Globus pallidus (tissue), 1 donor: ENCODE results near the gene PRPF8.
A peak's percentile ranks its signal among the peaks of the same experiment; 100 is the strongest.
"Not testable (repeated sequence)": the region's sequence is repeated elsewhere in the genome, so short reads cannot be mapped to it uniquely, and the experiment has no call there.

Source experiments
- DNase-seq: peaks from one replicate; pipeline ENCODE4 v3.0.0-alpha.2; 2015; ENCODE audit warnings: low spot score

Gene PRPF8

DNA sequence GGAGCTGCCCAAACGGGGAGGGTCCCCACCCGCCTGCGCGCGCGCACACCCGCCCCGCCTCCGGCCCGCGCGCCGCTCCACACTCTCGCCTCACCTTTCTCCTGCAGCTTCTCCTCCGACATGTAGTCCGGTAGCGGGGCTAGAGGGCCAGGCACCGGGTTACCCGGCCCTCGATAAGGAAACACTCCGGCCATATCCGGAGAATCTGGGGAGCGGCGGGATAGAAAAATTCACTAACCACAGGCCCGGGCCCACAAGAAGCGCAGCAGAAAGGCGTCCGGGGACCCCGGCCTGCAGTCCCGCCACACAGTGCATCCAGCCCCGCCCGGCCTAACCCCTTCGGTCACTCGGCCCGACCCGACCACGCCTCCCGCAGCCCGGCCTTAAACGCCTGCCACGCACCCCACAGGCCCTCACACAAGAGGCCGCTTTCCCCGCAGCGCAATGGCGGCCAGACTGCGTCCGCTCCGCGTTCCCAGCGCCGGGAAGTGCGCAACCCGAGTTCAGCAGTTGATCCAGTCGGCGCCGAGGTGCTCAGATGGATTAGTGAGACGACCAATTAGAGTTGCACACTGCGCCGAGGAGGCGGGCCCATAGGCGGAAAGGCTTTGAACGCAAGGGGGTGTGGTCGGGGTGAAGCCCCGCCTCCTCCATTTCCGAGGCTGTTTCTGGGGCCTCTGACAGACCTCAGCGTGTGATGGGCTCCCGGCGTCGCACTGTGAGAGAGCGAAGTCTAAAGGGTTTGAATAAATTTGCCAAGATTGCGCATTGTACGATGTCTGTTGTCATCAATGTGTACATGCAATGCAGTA, at the start of gene PRPF8:
TSS of gene PRPF8 (minus strand) at position 490 of the 812 bp plus-strand sequence. CDS start at position 194, 296 bp downstream.
- peak; percentile 97 for DNase-seq

DNA sequence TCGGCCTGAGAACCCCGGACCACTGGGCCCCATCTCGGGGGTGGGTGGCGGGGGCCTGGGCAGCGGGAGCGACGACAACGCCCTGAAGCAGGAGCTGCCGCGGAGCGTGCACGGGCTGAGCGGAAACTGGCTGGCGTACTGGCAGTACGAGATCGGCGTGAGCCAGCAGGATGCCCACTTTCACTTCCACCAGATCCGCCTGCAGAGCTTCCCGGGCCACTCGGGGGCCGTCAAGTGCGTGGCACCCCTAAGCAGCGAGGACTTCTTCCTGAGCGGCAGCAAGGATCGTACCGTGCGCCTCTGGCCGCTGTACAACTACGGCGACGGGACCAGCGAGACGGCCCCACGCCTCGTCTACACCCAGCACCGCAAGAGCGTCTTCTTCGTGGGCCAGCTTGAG, 49.1 kb upstream of the PRPF8 start:
- no peak for DNase-seq

DNA sequence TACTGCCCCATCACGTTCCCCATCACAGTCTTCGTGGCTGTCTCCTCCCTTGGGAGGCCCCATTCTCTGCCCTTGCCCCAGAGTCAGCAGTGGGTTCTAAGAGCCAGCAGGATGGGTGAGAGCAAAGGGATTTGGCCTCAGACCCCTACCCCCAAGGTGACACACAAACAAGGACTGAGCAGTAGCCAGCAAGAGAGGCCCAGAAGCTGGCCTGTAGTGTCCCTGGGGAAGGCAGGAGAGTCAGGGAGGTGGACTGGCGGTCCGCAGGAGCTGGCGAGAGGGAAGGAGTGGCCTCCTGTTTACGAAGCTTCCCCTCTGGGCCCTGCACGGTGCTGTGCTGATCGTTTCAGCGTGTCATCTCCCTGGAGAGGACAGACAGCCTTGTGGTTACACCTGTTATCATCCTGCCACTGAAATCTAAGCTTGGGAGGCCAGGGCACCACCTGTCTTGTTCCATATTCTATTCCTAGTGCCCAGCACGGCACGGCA, 48.2 kb upstream of the PRPF8 start:
- DNase-seq: no peak

DNA sequence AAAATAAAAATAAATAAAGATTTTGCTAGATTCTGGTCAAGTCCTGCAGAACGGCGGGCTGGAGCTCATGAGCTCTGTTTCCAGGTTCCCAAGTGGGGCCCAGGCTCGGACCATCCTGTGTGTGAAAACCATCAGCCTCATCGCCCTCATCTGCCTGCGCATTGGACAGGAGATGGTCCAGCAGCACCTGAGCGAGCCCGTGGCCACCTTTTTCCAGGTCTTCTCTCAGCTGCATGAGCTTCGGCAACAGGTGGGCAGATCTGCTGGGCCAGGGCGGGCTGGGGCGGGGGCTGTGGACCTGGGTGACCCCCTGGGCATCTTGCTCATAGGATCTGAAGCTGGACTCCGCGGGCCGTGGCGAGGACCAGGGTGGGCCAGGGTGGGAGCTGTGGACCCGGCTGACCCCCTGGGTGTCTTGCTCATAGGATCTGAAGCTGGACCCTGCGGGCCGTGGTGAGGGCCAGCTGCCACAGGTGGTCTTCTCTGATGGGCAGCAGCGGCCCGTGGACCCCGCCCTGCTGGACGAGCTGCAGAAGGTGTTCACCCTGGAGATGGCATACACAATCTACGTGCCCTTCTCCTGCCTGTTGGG, 47.7 kb upstream of the PRPF8 start:
- no peak for DNase-seq

DNA sequence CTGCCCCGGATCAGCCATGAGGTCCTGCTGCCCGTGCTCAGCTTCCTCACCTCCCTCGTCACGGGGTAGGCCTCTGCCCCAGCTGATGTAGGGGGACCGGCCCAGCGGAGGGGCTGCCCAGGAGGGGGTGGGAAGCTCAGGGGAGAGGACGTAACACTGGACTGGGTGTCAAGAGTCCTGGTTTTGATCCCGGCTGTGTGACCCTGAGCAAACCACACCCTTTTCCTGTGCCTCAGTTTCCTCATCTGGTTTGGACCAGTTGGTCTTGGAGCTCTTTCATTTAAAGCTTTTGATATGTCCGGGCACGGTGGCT, 46.5 kb upstream of the PRPF8 start:
- DNase-seq: no peak

DNA sequence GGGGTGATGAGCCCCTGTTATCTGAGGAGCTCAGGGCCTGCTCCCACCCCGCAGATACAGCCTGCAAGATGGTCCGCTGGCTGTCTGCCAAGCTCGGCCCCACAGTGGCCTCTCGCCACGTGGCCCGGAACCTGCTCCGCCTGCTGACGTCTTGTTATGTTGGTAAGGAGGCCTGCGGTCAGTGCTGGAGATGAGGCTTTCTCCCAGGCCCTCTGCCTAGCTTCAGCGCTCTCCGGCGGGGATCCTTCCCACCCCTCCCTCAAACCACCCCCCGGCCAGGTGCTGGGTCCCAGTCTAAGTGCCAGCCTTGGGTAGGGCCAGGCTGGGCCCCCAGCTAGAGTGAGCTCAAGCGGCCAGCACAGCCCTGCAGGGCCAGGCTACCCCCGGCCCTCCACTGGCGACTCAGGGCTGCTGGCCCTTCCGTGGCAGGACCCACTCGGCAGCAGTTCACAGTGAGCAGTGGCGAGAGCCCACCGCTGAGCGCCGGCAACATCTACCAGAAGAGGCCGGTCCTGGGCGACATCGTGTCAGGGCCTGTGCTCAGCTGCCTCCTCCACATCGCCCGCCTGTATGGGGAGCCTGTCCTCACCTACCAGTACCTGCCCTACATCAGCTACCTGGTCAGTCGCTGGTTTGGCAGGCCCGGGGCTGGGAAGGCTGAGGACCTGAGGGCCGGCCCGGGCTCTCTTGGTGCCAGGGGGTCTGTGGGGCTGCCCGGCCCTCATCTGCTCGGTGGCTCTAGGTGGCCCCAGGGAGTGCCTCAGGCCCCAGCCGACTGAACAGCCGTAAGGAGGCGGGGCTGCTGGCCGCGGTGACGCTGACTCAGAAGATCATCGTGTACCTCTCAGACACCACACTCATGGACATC, 45.9 kb upstream of the PRPF8 start:
- DNase-seq: no peak

DNA sequence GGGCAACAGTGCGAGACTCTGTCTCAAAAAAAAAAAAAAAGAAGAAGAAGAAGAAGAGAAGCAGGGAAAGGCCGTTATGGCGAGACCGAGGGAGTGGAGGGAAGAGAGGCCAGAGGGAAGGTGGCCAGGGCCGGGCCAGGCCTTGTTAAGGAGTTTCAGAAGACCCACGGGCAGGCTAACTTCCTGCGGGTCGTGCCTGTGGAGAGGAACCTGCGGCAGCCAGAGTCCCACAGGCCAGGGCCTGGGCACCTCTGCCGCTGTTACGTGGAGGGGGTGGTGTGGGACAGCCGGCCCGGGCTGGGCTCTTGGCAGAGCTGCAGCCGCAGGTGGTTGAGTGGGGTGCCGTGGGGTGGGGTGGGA, 45.3 kb upstream of the PRPF8 start:
- DNase-seq: no peak

DNA sequence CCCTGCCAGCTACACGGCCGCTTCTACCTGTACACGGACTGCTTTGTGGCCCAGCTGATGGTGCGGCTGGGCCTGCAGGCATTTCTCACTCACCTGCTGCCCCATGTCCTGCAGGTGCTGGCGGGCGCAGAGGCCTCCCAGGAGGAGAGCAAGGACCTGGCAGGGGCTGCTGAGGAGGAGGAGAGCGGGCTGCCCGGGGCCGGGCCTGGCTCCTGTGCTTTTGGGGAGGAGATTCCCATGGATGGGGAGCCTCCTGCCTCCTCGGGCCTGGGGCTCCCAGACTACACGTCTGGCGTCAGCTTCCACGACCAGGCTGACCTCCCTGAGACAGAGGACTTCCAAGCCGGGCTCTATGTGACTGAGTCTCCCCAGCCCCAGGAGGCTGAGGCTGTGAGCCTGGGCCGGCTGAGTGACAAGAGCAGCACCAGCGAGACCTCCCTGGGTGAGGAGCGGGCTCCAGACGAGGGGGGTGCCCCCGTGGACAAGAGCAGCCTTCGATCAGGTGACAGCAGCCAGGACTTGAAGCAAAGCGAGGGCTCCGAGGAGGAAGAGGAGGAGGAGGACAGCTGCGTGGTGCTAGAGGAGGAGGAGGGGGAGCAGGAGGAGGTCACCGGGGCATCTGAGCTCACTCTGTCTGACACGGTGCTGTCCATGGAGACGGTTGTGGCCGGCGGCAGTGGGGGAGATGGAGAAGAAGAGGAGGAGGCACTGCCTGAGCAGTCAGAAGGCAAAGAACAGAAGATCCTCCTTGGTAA, 43.4 kb upstream of the PRPF8 start:
- no peak for DNase-seq

DNA sequence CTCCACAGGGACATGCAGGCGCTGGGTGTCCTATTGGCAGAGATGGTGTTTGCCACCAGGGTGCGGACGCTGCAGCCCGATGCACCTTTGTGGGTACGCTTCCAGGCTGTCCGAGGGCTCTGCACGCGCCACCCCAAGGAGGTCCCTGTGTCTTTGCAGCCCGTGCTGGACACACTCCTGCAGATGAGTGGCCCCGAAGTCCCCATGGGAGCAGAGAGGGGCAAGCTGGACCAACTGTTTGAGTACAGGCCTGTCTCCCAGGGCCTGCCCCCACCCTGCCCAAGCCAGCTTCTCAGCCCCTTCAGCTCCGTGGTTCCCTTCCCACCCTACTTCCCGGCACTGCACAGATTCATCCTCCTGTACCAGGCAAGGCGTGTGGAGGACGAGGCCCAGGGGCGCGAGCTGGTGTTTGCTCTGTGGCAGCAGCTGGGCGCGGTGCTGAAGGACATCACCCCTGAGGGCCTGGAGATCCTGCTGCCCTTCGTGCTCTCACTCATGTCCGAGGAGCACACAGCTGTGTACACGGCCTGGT, 42.7 kb upstream of the PRPF8 start:
- no peak for DNase-seq

DNA sequence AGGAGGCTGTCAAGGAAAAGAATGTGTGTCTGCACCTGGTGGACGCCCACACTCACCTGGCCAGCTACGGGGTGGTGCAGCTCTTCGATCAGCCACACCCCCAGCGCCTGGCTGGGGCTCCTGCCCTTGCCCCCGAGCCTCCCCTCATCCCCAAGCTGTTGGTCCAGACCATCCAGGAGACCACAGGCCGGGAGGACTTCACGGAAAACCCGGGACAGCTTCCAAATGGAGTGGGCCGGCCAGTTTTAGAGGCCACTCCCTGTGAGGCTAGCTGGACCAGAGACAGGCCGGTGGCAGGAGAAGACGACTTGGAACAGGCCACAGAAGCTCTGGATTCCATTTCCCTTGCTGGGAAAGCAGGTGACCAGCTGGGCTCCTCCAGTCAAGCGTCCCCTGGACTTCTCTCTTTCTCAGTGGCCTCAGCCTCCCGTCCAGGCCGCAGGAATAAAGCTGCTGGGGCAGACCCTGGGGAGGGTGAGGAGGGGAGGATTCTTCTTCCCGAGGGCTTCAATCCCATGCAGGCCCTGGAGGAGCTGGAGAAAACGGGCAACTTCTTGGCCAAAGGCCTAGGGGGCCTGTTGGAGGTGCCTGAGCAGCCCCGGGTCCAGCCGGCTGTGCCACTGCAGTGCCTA, 42.1 kb upstream of the PRPF8 start:
- no peak for DNase-seq

DNA sequence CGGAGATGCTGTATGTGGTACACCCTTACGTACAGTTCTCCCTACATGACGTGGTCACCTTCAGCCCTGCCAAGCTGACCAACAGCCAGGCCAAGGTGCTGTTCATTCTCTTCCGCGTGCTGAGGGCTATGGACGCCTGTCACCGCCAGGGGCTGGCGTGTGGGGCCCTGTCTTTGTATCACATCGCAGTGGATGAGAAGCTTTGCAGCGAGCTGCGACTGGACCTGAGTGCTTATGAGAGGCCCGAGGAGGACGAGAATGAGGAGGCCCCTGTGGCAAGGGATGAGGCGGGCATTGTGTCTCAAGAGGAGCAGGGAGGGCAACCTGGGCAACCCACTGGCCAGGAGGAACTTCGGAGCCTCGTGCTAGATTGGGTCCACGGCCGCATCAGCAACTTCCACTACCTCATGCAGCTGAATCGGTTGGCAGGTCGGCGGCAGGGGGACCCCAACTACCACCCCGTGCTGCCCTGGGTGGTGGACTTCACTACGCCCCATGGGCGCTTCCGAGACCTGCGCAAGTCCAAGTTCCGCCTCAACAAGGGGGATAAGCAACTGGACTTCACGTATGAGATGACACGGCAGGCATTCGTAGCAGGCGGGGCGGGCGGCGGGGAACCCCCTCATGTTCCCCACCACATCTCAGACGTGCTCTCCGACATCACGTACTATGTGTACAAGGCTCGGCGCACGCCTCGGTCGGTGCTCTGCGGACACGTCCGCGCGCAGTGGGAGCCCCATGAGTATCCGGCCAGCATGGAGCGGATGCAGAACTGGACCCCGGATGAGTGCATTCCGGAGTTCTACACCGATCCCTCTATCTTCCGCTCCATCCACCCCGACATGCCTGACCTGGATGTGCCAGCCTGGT, 41.2 kb upstream of the PRPF8 start:
- DNase-seq: no peak

DNA sequence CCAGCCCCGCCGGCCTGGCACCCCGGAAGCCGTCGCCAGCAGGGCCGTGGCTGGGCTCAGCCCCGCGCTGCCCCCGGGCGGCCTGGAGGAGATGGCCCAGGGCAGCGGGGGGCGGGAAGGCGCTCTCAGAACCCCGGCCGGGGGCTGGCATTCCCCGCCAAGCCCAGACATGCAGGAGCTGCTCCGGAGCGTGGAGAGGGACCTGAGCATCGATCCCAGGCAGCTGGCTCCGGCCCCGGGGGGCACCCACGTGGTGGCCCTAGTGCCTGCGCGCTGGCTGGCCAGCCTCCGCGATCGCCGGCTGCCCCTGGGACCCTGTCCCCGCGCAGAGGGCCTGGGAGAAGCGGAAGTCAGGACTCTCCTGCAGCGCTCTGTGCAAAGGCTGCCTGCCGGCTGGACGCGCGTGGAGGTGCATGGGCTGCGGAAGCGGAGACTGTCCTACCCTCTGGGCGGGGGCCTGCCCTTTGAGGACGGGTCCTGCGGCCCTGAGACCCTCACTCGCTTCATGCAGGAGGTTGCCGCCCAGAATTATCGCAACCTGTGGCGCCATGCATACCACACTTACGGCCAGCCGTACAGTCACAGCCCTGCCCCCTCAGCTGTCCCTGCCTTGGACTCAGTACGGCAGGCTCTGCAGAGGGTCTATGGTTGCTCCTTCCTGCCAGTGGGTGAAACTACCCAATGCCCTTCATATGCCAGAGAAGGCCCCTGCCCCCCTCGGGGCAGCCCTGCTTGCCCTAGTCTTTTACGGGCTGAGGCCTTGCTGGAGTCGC, 40.4 kb upstream of the PRPF8 start:
- DNase-seq: peak; percentile 35

DNA sequence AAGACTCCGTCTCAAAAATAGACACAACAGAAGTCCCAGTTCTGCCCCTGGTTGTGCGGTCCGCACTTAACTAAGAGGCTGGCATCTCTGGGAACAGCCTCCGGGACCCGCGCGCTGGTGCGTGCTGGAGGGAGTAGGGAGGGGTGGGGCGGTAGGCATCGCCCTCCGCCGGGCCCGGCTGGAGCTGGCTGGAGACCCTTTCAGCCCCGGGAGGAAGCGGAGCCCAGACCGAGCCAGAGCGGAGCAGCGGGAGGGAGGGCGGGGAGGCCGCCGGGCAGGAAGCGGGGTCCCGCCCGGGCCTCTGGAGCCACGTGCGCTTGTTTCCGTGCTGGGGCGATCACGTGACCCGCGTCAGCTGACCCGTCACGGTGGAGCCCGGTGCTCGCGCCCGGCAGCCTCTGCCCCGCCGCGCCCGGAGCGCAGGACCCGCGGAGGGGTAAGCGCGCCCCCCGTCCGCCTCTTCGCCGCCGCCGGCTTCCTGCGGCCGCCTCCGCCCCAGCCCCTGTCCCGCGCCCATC, 39.7 kb upstream of the PRPF8 start, which contains the start of gene WDR81:
TSS of gene WDR81 (plus strand) at position 354 of the 518 bp plus-strand sequence. CDS start 256 bp downstream, outside the sequence.
- DNase-seq: peak; percentile 82

DNA sequence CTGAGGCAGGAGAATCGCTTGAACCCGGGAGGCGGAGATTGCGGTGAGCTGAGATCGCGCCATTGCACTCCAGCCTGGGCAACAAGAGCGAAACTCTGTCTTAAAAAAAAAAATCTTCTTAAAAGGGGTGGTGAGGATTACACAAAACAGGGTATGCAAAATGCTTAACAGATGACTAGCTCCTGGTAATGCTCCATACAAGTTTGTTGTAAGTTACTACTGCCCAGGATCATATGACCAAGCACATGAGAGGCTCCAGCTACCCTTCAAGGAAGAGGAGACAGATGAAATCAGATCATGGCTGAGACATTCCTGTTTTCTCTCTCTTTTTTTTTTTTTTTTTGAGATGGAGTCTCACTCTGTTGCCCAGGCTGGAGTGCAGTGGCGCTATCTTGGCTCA, 37.4 kb upstream of the PRPF8 start:
- DNase-seq: not testable (repeated sequence)

DNA sequence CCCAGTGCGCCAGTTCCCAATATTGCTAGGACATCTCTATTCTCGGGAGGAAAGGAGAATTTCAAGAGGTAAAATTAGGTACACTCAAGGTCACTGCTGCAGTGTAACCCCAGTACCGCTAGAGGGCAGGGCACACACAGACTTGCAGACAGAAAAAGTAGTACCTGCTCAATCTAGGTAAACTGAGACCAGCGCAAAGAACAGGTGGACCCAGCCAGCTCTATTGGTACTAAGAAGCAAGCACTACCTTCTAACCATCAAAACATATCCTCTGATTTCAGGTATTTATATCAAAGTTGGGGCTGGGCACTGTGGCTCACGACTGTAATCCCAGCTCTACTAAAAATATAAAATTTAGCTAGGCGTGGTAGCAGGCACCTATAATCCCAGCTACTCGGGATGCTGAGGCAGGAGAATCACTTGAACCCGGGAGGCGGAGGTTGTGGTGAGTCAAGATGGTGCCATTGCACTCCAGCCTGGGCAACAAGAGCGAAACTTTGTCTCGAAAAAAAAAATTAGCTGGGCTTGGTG, 36.3 kb upstream of the PRPF8 start:
- DNase-seq: no peak

DNA sequence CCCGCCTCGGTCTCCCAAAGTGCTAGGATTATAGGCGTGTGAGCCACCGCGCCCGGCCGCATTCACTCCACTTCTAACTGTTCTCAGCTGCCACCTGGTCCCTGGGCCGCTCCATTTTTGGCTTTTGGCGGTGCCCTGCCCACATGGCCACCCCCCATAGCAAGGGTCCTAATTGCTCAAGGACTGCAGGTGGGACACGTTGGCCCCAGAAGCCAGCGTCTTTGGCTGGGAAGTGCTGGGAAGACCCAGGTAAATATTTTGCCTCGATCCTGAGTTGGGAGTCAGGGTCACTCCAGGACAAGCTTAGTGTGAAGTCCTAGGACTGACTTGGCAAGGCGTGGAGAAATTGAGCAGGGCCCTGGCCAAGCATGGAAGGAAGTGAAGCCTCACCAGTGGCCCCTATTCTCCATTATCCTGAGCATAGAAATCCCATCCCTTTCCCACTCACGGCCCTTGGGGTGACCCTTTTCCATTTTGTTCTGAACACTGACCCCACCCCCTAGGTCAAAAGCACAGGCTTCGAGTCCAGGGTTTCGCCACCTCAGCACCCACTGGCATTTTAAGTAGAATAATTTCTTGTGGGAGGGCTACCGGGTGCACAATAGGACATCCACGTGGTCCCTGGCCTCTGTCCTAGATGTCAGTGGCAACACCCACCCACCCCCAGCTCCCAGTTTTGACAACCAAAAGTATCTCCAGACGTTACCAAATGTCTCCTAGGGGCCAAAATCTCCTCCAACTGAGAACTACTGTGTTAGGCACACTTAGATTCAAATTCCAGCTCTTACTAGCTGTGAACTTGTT, 33.9 kb upstream of the PRPF8 start:
- DNase-seq: no peak

DNA sequence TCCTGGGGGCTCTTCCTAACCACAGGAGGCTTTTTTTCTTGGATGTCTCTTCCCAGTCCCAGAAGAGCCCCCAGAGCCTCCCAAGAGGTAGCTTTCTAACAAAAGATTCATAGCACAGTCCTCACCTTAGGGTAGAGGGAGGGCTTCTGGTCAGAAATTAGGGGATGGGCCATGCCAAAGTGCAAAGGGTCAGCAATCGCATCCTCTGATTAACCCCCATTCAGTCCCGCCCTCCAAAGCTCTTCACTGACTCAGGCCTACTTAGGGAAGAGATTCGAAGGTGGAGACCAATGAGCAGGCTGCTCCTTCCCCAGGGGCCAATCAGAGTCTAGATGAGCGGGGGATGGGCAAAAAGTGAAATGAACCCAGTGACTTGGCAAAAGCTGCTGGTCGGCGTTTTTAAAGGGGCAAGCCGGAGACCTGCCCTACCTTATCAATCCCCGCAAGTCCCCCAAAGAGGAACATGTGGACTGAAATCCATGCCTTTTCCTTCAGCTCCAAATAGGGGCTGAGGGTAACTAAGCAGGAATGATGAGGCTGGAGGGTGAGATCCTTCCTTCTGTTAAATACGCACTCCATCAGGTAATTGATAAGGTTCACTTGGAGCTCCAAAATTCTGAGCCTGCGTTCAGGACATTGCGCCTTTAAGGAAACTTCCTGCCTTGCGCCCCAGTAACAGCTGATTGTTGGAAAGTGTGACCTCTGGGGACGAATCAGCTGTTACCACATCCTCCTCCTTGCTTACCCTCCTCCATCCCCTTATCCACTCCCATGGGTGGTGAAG, 32.4 kb upstream of the PRPF8 start:
- peak; percentile 96 for DNase-seq
